ENCODE measurements around the gene RPL34.
A peak's percentile ranks its signal among the peaks of the same experiment; 100 is the strongest.

Gene RPL34

GRCh38 chr4:108622828-108623227 is 2.5 kb downstream of the RPL34 start:
- DNase-seq (ENCODE audit: low read depth in 1 of 2, low spot score in 1 of 2): no peak

- no peak for DNase-seq (ENCODE audit: low read depth in 1 of 2, low spot score in 1 of 2)
Measured at GRCh38 chr4:108624263-108625056, 4.1 kb downstream of the RPL34 start.

GRCh38 chr4:108626056-108626455 is 5.7 kb downstream of the RPL34 start:
- no peak for DNase-seq (ENCODE audit: low read depth in 1 of 2, low spot score in 1 of 2)

- no peak for DNase-seq (ENCODE audit: low read depth in 1 of 2, low spot score in 1 of 2)
Measured at GRCh38 chr4:108628411-108628810, 8.0 kb downstream of the RPL34 start.

- no peak for DNase-seq (ENCODE audit: low read depth in 1 of 2, low spot score in 1 of 2)
Measured at GRCh38 chr4:108635070-108635655, 14.8 kb downstream of the RPL34 start.

GRCh38 chr4:108636246-108636645 is 15.9 kb downstream of the RPL34 start:
- no peak for DNase-seq (ENCODE audit: low read depth in 1 of 2, low spot score in 1 of 2)

- DNase-seq (ENCODE audit: low read depth in 1 of 2, low spot score in 1 of 2): no peak
Measured at GRCh38 chr4:108637856-108638255, 17.5 kb downstream of the RPL34 start.

- no peak for DNase-seq (ENCODE audit: low read depth in 1 of 2, low spot score in 1 of 2)
Measured at GRCh38 chr4:108644237-108644636, 23.9 kb downstream of the RPL34 start.

GRCh38 chr4:108646706-108647105 is 26.3 kb downstream of the RPL34 start:
- DNase-seq (ENCODE audit: low read depth in 1 of 2, low spot score in 1 of 2): no peak

GRCh38 chr4:108649863-108650211 is 29.5 kb downstream of the RPL34 start:
- DNase-seq (ENCODE audit: low read depth in 1 of 2, low spot score in 1 of 2): no peak

GRCh38 chr4:108650212-108651013 is 30.0 kb downstream of the RPL34 start, which contains the start of gene OSTC:
OSTC (plus strand) TSS chr4:108650599; CDS start chr4:108650656, 57 bp downstream.
- DNase-seq (ENCODE audit: low read depth in 1 of 2, low spot score in 1 of 2): peak; percentile 86 to 87

GRCh38 chr4:108651014-108651791 is 30.8 kb downstream of the RPL34 start:
- no peak for DNase-seq (ENCODE audit: low read depth in 1 of 2, low spot score in 1 of 2)

- DNase-seq (ENCODE audit: low read depth in 1 of 2, low spot score in 1 of 2): no peak
Measured at GRCh38 chr4:108662629-108663028, 42.3 kb downstream of the RPL34 start.

- DNase-seq (ENCODE audit: low read depth in 1 of 2, low spot score in 1 of 2): no peak
Measured at GRCh38 chr4:108674356-108674977, 54.1 kb downstream of the RPL34 start.

Data from activated CD4-positive, alpha-beta T cell treated with anti-CD3 and anti-CD28 coated beads, Interleukin-2, amount 50 U/mL, for 24 hours (primary cell).